Measurements from ENCODE around the gene GLP1R.

- TF ChIP-seq POLR2A (IDR thresholded peaks at IDR 0.05; ENCODE audit: low read length) (no peak), GATA1 (IDR thresholded peaks at IDR 0.05; ENCODE audit: low read depth, low read length) (no peak)
These were observed 70.3 kb downstream of the GLP1R start for GRCh38 chr6:39118921-39119320.
